ENCODE results near the gene BIRC5.
"Not testable (repeated sequence)": the region's sequence is repeated elsewhere in the genome, so short reads cannot be mapped to it uniquely, and the experiment has no call there.

Gene BIRC5

GRCh38 chr17:78170692-78171590 lies 43.1 kb upstream of the BIRC5 start:
- H3K4me3 ChIP-seq (ENCODE audit: low read depth, low read length), result no peak overlapping the region
- no peak for DNase-seq (ENCODE audit: low read depth)
- in situ Hi-C loops (cut with HindIII; ENCODE audit: low sequenced_read_pairs), result no loop called here
- TF ChIP-seq, protein P1, sequence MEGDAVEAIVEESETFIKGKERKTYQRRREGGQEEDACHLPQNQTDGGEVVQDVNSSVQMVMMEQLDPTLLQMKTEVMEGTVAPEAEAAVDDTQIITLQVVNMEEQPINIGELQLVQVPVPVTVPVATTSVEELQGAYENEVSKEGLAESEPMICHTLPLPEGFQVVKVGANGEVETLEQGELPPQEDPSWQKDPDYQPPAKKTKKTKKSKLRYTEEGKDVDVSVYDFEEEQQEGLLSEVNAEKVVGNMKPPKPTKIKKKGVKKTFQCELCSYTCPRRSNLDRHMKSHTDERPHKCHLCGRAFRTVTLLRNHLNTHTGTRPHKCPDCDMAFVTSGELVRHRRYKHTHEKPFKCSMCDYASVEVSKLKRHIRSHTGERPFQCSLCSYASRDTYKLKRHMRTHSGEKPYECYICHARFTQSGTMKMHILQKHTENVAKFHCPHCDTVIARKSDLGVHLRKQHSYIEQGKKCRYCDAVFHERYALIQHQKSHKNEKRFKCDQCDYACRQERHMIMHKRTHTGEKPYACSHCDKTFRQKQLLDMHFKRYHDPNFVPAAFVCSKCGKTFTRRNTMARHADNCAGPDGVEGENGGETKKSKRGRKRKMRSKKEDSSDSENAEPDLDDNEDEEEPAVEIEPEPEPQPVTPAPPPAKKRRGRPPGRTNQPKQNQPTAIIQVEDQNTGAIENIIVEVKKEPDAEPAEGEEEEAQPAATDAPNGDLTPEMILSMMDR (IDR thresholded peaks at IDR 0.05; ENCODE audit: low read depth, low read length, missing control alignments), result no peak

DNA sequence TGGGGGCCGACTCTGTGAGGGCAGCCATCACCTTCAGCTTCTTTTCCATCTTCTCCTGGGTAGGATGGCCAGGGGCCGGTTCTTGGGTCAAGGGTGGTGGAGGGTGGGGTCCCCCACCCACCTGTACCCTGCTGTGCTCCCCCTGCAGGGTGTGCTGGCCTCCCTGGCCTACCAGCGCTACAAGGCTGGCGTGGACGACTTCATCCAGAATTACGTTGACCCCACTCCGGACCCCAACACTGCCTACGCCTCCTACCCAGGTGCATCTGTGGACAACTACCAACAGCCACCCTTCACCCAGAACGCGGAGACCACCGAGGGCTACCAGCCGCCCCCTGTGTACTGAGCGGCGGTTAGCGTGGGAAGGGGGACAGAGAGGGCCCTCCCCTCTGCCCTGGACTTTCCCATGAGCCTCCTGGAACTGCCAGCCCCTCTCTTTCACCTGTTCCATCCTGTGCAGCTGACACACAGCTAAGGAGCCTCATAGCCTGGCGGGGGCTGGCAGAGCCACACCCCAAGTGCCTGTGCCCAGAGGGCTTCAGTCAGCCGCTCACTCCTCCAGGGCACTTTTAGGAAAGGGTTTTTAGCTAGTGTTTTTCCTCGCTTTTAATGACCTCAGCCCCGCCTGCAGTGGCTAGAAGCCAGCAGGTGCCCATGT lies 42.3 kb upstream of the BIRC5 start:
- H3K4me3 ChIP-seq (ENCODE audit: low read depth, low read length); in situ Hi-C loops (cut with HindIII; ENCODE audit: low sequenced_read_pairs); DNase-seq (ENCODE audit: low read depth): not testable (repeated sequence)

DNA sequence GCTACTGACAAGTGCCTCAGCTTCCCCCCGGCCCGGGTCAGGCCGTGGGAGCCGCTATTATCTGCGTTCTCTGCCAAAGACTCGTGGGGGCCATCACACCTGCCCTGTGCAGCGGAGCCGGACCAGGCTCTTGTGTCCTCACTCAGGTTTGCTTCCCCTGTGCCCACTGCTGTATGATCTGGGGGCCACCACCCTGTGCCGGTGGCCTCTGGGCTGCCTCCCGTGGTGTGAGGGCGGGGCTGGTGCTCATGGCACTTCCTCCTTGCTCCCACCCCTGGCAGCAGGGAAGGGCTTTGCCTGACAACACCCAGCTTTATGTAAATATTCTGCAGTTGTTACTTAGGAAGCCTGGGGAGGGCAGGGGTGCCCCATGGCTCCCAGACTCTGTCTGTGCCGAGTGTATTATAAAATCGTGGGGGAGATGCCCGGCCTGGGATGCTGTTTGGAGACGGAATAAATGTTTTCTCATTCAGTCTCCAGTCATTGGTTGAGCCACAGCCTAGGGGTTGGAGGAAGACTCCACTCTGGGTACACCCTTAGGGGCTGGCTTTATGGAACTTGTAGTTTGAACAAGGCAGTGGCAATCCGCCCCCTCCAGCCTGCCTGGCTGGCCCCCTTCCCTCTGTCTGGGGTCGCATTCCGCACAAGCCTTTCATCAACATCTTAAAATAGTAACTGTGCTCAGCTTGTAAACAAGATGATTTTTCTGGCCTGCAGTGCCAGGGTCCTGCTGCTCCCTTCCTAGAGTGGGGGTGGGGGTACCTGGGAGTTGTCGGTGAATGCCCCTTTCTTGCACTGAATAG lies 41.6 kb upstream of the BIRC5 start:
- in situ Hi-C loops (cut with HindIII; ENCODE audit: low sequenced_read_pairs), result no loop called here
- no peak for DNase-seq (ENCODE audit: low read depth)
- no peak overlapping the region for H3K4me3 ChIP-seq (ENCODE audit: low read depth, low read length)
- TF ChIP-seq, protein P1 (IDR thresholded peaks at IDR 0.05; ENCODE audit: low read depth, low read length, missing control alignments), result no peak

DNA sequence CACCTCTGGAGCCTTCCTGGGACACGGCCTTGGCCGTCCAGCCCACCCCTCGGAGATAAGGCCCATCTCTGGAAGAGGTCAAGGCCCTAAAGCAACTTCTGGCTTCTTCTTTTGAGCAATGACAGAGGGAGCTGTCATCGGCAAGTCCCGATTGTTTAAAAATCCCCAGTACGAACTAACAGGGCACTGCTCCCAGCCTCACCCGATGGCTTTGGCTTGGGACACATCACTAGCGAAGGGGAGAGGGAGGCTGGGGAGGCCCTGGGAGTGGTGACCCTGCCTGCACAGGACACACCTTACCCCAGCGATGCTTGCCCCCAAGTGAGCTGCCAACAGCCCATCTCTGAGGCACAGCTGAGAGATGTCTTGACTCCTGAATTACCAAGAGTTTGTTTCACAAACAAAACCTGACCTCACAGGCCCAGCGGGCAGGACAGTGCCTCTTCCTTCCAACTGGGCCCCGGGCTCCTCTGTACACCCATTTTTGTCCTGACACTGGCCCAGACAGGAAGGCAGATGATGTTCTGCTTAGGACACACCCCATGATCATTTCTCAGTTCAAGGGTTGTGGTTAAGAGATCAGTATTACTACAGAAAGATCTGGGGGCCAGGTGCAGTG lies 40.8 kb upstream of the BIRC5 start:
- TF ChIP-seq, protein P1 (IDR thresholded peaks at IDR 0.05; ENCODE audit: low read depth, low read length, missing control alignments), result no peak
- no peak for DNase-seq (ENCODE audit: low read depth)
- no peak overlapping the region for H3K4me3 ChIP-seq (ENCODE audit: low read depth, low read length)
- in situ Hi-C loops (cut with HindIII; ENCODE audit: low sequenced_read_pairs), result no loop called here

GRCh38 chr17:78174346-78174869 lies 39.6 kb upstream of the BIRC5 start:
- in situ Hi-C loops (cut with HindIII; ENCODE audit: low sequenced_read_pairs), result no loop called here
- no peak overlapping the region for H3K4me3 ChIP-seq (ENCODE audit: low read depth, low read length)
- no peak for DNase-seq (ENCODE audit: low read depth)
- TF ChIP-seq, protein P1 (IDR thresholded peaks at IDR 0.05; ENCODE audit: low read depth, low read length, missing control alignments), result peak; percentile 24

- TF ChIP-seq, protein P1 (IDR thresholded peaks at IDR 0.05; ENCODE audit: low read depth, low read length, missing control alignments), result no peak
- in situ Hi-C loops (cut with HindIII; ENCODE audit: low sequenced_read_pairs), result no loop called here
- DNase-seq (ENCODE audit: low read depth), result no peak
- no peak overlapping the region for H3K4me3 ChIP-seq (ENCODE audit: low read depth, low read length)
Observed at GRCh38 chr17:78174870-78175642, 39.0 kb upstream of the BIRC5 start.
